MM.1S (cell line): ENCODE measurements around the gene NTMT1.
A peak's percentile ranks its signal among the peaks of the same experiment; 100 is the strongest.

Source experiments
- EZH2 ChIP-seq: fragments of 300-600 bp; sonication (generic); optimal IDR thresholded peaks from 2 replicates; pipeline ENCODE3; 2017; ENCODE audit warnings: low read depth, mild to moderate bottlenecking, antibody characterized with exemption, low read length, mixed read lengths
- EZH2phosphoT487 ChIP-seq: fragments of 300-600 bp; sonication (generic); IDR thresholded peaks from 2 replicates; pipeline ENCODE4 v1.6.1; 2018; ENCODE audit warnings: antibody characterized with exemption, low read length
- TF ChIP-seq, protein P1 (sequence below): fragments of 300-600 bp; sonication (generic); IDR thresholded peaks from 2 replicates; pipeline ENCODE4 v1.5.1; 2016; ENCODE audit warnings: antibody characterized with exemption, low read length, mixed read lengths

- TF ChIP-seq, protein P1, sequence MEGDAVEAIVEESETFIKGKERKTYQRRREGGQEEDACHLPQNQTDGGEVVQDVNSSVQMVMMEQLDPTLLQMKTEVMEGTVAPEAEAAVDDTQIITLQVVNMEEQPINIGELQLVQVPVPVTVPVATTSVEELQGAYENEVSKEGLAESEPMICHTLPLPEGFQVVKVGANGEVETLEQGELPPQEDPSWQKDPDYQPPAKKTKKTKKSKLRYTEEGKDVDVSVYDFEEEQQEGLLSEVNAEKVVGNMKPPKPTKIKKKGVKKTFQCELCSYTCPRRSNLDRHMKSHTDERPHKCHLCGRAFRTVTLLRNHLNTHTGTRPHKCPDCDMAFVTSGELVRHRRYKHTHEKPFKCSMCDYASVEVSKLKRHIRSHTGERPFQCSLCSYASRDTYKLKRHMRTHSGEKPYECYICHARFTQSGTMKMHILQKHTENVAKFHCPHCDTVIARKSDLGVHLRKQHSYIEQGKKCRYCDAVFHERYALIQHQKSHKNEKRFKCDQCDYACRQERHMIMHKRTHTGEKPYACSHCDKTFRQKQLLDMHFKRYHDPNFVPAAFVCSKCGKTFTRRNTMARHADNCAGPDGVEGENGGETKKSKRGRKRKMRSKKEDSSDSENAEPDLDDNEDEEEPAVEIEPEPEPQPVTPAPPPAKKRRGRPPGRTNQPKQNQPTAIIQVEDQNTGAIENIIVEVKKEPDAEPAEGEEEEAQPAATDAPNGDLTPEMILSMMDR, result peak; percentile 17
- TF ChIP-seq EZH2 (no peak), EZH2phosphoT487 (no peak)
These were observed 13.8 kb upstream of the NTMT1 start for GRCh38 chr9:129612123-129612522.
